Pancreas (tissue), 10 donors: Measurements from ENCODE around the gene GALR3. TPM values are rescaled to one million over a fixed set of nuclear protein-coding genes. Genes with fewer than 3 reads are reported as not detected.

ENCODE experiments used
- ATAC-seq, 4 donors: fragments of 200-7000 bp; cut with Tn5 transposase; one replicate each; pipeline versions ENCODE4 v1.8.0 to v1.9.1; 2020; ENCODE audit warnings: mild to moderate bottlenecking in 4 of 4, moderate library complexity in 4 of 4
- DNase-seq, 6 donors: peaks; one replicate each; pipeline ENCODE4 v3.0.0-alpha.2; 2020
- FAIRE-seq: peaks from 2 replicates; lab custom pipeline; 2012; peaks lifted over from hg19 to GRCh38; lab: Jason Lieb, UNC
- H3K27ac ChIP-seq, 4 donors: fragments of 200-600 bp; sonication (generic); 1 replicate in 3 of 4; 2 replicates in 1 of 4; pipeline versions ENCODE4 v1.5.0 to v1.8.0; 2020
- H3K27me3 ChIP-seq, 4 donors: fragments of 200-600 bp; one replicate each; pipeline ENCODE4 v1.8.0; 2021
- H3K36me3 ChIP-seq, 3 donors: fragments of 200-600 bp; sonication (generic) in 1 of 3; one replicate each; pipeline versions ENCODE4 v1.5.0 to v1.8.0; 2020 to 2021
- H3K4me1 ChIP-seq, 3 donors: fragments of 200-600 bp; one replicate each; pipeline ENCODE4 v1.8.0; 2021
- H3K4me3 ChIP-seq, 4 donors: fragments of 200-600 bp; sonication (generic) in 2 of 4; one replicate each; pipeline versions ENCODE4 v1.5.0 to v1.8.0; 2020 to 2021
- H3K9me3 ChIP-seq, 4 donors: fragments of 200-600 bp; one replicate each; pipeline ENCODE4 v1.8.0; 2021
- WGBS, 2 donors: extraction: QIAGEN DNeasy Blood & Tissue Kit; methylation state at CpG; one replicate each; pipeline ENCODE4 v1.1.7; 2013; 5-methylcytosine and 5-hydroxymethylcytosine counted together
- intact Hi-C, 3 donors: fragments of 100-400 bp; cut with DNase I; formaldehyde crosslinking; loops; one replicate each; pipeline versions ENCODE4 v1.11.1 to v1.14.2; 2022
- polyA plus RNA-seq, 2 donors: library from polyadenylated mRNA; stranded (reverse); fragments of 200-250 nt; gene quantifications; one replicate each; pipeline ENCODE4 v1.2.3, GENCODE V29; 2013
- total RNA-seq, 6 donors: library from RNA; stranded (reverse); fragmentation: NEBNext Ultra II Directional in 4 of 6; extraction: Animal tissue kit (Norgen Biotek cat#: 25700) in 4 of 6; gene quantifications; one replicate each; pipeline versions ENCODE4 v1.2.1 to v1.2.4, GENCODE V29; 2021 to 2023
- TF ChIP-seq, protein P1 (sequence below), 4 donors: fragments of 200-600 bp; sonication (generic) in 3 of 4; IDR thresholded peaks; one replicate each; pipeline versions ENCODE4 v1.5.0 to v1.8.0; 2021; ENCODE audit warnings: antibody characterized with exemption in 4 of 4
- donor health status: healthy with polysubstance abuse.
- donor health status: DM: no; HTN: no; CAD: no; lungs with moderate emphysema.
- donor health status: DM: no; HTN: no; CAD: no.
- donor health status: control.
- donor health status: control.
- donor health status: Bipolar disorder and iron deficiency.
- donor health status: DM: yes; HTN: yes; CAD: no.
- donor health status: DM: no; HTN: no; CAD: no.
- donor health status: DM: no; HTN: no; CAD: no.
- donor health status: DM: yes; HTN: yes; CAD: no.

Gene GALR3
- total and polyA plus RNA-seq, 8 donors: 0.19 to 0.75 (median 0.43) TPM; not detected in 3

DNA sequence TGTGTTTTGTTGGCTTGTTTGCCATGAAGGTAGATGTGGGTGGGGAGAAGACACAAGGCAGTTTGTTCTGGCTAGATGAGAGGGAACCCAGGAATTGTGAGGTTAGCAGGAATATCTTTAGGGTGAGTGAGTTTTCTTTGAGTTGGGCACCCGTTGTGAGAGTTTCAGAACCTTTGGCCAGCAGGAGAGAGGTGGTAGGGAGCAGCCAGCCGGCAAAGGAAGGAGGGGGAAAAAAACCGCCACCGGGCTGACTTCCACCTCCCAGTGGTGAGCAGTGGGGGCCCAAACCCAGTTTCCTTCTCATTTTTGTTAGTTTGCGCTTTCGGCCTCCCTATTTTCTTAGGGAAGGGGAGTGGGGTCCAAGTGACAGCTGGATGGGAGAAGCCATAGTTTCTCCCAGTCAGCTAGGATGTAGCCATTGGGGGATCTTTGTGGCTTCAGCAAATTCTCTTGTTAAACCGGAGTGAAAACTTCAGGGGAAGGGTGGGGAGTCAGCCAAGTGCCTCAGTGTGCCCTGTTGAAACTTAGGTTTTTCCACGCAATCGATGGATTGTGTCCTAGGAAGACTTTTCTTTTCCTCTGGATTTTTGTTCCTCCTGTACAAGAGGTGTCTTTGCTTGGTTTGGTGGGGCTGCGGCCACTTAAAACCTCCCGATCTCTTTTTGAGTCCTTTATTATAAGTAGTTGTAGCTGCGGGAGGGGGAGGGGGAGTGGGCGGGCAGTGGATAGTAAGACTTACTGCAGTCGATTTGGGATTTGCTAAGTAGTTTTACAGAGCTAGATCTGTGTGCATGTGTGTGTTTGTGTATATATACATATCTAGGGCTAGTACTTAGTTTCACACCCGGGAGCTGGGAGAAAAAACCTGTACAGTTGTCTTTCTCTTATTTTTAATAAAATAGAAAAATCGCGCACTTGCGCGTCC lies 16.5 kb upstream of the GALR3 start:
- peak overlapping the region in 3 of 4 donors; percentile 51 to 91 (median 91) for H3K27ac ChIP-seq
- DNase-seq (peak in 2 of 6 donors; percentile 36 to 51), FAIRE-seq (no peak), ATAC-seq (peak in 2 of 4 donors; percentile 4 to 6)
- peaks cover 0 to 18% (median 3%) of the 10 kb centered on the region in 3 donors for H3K4me1 ChIP-seq
- TF ChIP-seq, protein P1, sequence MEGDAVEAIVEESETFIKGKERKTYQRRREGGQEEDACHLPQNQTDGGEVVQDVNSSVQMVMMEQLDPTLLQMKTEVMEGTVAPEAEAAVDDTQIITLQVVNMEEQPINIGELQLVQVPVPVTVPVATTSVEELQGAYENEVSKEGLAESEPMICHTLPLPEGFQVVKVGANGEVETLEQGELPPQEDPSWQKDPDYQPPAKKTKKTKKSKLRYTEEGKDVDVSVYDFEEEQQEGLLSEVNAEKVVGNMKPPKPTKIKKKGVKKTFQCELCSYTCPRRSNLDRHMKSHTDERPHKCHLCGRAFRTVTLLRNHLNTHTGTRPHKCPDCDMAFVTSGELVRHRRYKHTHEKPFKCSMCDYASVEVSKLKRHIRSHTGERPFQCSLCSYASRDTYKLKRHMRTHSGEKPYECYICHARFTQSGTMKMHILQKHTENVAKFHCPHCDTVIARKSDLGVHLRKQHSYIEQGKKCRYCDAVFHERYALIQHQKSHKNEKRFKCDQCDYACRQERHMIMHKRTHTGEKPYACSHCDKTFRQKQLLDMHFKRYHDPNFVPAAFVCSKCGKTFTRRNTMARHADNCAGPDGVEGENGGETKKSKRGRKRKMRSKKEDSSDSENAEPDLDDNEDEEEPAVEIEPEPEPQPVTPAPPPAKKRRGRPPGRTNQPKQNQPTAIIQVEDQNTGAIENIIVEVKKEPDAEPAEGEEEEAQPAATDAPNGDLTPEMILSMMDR (IDR thresholded peaks at IDR 0.05): no peak
- WGBS, 2 donors: 0% methylated on average over 19 of the region's 19 CpGs
- no peaks in the 10 kb centered on the region for H3K36me3 ChIP-seq
- H3K4me3 ChIP-seq: peak overlapping the region; percentile 40 to 73 (median 50)
- H3K9me3 ChIP-seq: no peaks in the 10 kb centered on the region
- intact Hi-C loops: no loop called here
- no peaks in the 10 kb centered on the region for H3K27me3 ChIP-seq

DNA sequence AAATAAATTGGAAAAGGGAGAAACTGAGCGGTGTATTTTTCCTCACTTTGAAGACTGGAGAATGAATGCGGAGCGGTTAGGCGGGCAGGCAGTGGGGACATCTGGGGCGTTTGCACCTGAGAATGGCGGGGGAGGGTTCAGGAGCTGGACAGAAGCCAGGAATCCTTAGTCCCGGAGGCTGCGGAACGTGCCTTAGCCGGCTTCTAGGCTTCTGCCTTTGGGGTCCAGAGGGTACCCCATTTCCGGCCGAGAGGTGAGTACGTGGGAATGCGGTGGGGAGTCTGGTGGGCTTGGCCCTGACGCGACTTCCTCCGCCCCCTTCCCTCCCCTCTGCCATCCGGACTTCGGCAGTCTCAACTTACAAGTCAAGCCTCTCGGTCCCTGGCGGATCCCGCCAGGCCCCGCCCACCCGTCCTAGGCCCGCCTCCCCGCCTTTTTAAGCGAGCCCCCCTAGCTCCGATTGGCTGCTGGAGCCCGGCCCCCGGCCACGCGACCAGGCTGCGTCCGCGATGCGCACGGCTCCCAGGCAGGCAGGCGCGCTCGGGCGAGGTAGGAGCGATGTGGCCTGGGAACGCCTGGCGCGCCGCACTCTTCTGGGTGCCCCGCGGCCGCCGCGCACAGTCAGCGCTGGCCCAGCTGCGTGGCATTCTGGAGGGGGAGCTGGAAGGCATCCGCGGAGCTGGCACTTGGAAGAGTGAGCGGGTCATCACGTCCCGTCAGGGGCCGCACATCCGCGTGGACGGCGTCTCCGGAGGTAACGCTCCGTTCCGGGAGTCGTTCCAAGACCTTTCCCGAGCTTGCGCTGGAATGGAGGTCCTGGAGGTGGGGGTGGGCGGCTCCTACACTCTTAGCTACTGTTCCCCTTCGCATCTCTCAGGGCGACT lies 15.5 kb upstream of the GALR3 start, which contains the start of gene GCAT:
TSS of gene GCAT (plus strand) at position 525 of the 884 bp plus-strand sequence. CDS start at position 559, 34 bp downstream.
- Histone ChIP-seq H3K4me1 (peaks cover 0 to 18% (median 3%) of the 10 kb centered on the region in 3 donors), H3K4me3 (peak within 1 kb of the TSS; percentile 40 to 73 (median 50)), H3K27ac (peak within 1 kb of the TSS; percentile 64 to 91 (median 78)), H3K27me3 (no peaks in the 10 kb centered on the region), H3K9me3 (no peaks in the 10 kb centered on the region), H3K36me3 (no peaks in the 10 kb centered on the region)
- TF ChIP-seq, protein P1 (IDR thresholded peaks at IDR 0.05): no peak
- intact Hi-C loops: no loop called here
- ATAC-seq: peak; percentile 73 to 84 (median 78)
- WGBS, 2 donors: 0% methylated on average over 72 to 73 of the region's 73 CpGs
- DNase-seq: peak; percentile 97 to 98 (median 97)
- FAIRE-seq: no peak

DNA sequence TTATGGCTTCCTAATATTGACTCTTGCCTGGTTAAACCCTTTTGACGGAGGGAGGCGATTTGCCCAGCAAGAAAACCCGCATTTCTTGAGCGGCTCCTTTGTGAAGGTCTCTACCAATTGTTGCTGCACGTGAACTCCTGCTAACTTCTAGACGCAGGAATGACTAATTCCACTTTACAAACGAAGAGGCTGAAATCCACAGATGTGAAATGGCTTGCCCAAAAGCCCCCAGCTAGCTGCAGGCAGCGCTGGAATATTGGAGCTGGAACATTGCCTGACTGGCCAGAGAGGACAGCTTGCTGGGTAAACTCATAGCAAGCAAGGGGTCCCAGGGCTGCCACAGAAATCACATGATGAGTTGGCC lies 14.9 kb upstream of the GALR3 start:
- 3 to 5% methylated on average over 8 of the region's 8 CpGs for WGBS, 2 donors
- H3K36me3 ChIP-seq: no peaks in the 10 kb centered on the region
- peaks cover 0 to 18% (median 3%) of the 10 kb centered on the region in 3 donors for H3K4me1 ChIP-seq
- no peaks in the 10 kb centered on the region for H3K9me3 ChIP-seq
- H3K27me3 ChIP-seq: no peaks in the 10 kb centered on the region
- intact Hi-C loops: no loop called here
- H3K27ac ChIP-seq: peak overlapping the region; percentile 64 to 91 (median 78)
- FAIRE-seq (no peak), ATAC-seq (no peak), DNase-seq (peak in 2 of 6 donors; percentile 38 to 43)
- H3K4me3 ChIP-seq: peak overlapping the region; percentile 40 to 73 (median 50)
- TF ChIP-seq, protein P1 (IDR thresholded peaks at IDR 0.05): no peak

DNA sequence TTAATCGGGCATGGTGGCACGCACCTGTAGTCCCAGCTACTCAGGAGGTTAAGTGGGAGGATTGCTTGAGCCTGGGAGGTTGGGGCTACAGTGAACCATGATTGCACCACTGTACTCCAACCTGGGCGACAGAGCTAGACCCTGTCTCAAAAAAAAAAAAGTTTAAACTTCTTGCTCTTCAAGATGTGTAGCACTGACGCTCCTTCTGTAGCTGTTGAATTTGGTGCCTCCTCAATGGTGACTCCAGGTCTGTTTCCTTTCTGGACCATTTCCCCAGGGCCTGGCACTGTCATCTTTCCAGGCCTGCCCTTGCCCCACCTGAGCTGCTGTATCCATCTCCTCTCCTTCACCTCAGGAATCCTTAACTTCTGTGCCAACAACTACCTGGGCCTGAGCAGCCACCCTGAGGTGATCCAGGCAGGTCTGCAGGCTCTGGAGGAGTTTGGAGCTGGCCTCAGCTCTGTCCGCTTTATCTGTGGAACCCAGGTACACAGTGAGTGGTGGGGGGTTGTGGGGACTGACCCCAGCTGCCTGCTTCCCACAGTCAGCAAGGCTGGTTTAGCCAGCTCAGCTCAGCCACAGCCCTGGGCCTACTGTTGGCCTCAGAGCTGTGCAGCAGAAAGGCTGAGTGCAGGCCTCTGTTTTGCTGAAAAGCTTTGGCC lies 13.4 kb upstream of the GALR3 start:
- TF ChIP-seq, protein P1 (IDR thresholded peaks at IDR 0.05): no peak
- intact Hi-C loops: loop anchor here in 2 of 3 donors (10.0 kb wide), 2 partner anchors 125 to 155 kb away; no protein-coding TSS in a partner anchor
- ATAC-seq: peak; percentile 31 to 60 (median 46)
- Histone ChIP-seq H3K36me3 (peaks cover 0 to 3% (median 1%) of the 10 kb centered on the region in 3 donors), H3K27ac (peak overlapping the region in 3 of 4 donors; percentile 38 to 91 (median 91)), H3K4me3 (peak overlapping the region in 2 of 4 donors; percentile 43 to 73), H3K9me3 (no peaks in the 10 kb centered on the region), H3K27me3 (no peaks in the 10 kb centered on the region), H3K4me1 (peaks cover 0 to 18% (median 3%) of the 10 kb centered on the region in 3 donors)
- FAIRE-seq: no peak
- peak; percentile 74 to 92 (median 88) for DNase-seq
- WGBS, 2 donors: 38 to 44% methylated on average over 5 of the region's 5 CpGs
